Fibroblast of lung (primary cell): ENCODE measurements around the gene VENTX.

Experiments
- CTCF ChIP-seq, 2 donors: IDR thresholded peaks in 1 of 2; conservative IDR thresholded peaks in 1 of 2; 1 replicate in 1 of 2; 2 replicates in 1 of 2; pipeline ENCODE4 v1.5.1; 2011 to 2012; ENCODE audit warnings: low read length in 2 of 2, control low read depth in 1 of 2, inconsistent platforms in 1 of 2, low read depth in 1 of 2, mild to moderate bottlenecking in 1 of 2
- EZH2 ChIP-seq: IDR thresholded peaks from 2 replicates; pipeline ENCODE4 v1.5.1; 2012; ENCODE audit warnings: low read length, control low read depth, mild to moderate bottlenecking; ENCODE audit errors: missing control alignments

GRCh38 chr10:133264461-133264860 is 26.8 kb downstream of the VENTX start:
- no peak for TF ChIP-seq CTCF (conservative IDR thresholded peaks at IDR 0.05 in 1 of 2, IDR thresholded peaks at IDR 0.05 in 1 of 2; ENCODE audit: low read depth in 1 of 2, low read length in 2 of 2)
- TF ChIP-seq EZH2 = no peak
